Right kidney (tissue), 1 donor: Measurements from ENCODE around the gene MUC13.

Experiments
- DNase-seq: peaks from one replicate; pipeline ENCODE4 v3.0.0-alpha.2; 2016

Gene MUC13

GRCh38 chr3:124950026-124950425 lies 15.5 kb upstream of the MUC13 start:
- no peak for DNase-seq

- no peak for DNase-seq
Measured at GRCh38 chr3:124942613-124943012, 8.1 kb upstream of the MUC13 start.

DNA sequence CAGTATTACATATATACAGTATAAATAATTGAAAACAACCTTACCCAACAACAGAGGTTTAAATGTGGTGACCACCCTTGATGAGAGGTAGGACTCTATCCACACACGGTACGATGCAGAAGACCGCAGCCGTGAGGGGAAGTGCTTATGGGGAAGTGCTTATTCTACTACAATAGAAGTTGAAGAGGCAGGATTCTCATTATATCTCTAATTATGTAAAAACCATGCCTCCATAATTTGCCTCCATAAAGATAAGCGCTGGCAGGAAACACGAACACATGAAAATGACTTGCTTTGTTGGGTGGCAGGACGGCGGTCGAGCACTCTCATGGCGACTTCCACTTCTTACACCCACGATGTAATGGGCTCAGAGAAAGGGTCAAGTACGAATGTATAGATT lies 7.2 kb upstream of the MUC13 start:
- DNase-seq: no peak

- DNase-seq: no peak
Measured at GRCh38 chr3:124939661-124940060, 5.1 kb upstream of the MUC13 start.

- DNase-seq: no peak
Measured at GRCh38 chr3:124938896-124939295, 4.3 kb upstream of the MUC13 start.

DNA sequence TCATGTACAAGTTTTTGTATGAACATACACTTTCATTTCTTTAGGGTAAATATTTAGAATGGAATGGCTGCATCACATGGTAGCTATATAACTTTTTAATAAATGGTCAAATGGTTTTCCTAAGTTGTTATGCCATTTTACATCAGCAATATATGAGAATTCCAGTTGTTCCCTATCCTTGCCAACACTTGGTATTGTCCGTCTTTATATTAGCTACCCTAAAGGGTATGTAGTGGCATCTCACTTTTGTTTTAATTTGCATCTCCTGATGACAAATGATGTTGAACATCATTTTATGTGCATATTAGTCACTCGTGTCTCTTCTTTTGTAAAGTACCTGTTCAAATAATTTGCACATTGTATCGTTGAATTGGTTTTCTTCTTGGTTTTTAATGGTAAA lies 2.5 kb upstream of the MUC13 start:
- no peak for DNase-seq

GRCh38 chr3:124935794-124936542 lies 1.4 kb upstream of the MUC13 start:
- DNase-seq: no peak

DNA sequence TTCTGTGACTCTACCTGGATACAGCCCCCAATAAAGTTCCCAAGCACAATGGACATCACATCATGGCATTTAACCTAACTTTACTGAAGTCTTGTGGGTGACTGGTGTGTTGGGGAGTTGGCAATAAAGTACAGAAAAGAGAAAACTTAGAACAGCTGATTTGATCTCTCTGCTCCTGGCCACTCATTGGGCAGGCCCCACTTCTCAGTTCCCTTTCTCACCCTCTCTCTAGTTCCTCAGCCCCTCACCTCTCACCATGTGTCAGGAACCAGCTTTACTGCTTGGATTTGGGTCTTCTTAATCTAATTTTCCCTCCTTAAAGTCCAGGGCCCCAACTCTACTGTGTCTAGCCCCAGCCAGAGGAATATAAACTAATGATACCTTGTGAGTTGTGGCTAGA lies 713 bp upstream of the MUC13 start:
- DNase-seq: no peak

DNA sequence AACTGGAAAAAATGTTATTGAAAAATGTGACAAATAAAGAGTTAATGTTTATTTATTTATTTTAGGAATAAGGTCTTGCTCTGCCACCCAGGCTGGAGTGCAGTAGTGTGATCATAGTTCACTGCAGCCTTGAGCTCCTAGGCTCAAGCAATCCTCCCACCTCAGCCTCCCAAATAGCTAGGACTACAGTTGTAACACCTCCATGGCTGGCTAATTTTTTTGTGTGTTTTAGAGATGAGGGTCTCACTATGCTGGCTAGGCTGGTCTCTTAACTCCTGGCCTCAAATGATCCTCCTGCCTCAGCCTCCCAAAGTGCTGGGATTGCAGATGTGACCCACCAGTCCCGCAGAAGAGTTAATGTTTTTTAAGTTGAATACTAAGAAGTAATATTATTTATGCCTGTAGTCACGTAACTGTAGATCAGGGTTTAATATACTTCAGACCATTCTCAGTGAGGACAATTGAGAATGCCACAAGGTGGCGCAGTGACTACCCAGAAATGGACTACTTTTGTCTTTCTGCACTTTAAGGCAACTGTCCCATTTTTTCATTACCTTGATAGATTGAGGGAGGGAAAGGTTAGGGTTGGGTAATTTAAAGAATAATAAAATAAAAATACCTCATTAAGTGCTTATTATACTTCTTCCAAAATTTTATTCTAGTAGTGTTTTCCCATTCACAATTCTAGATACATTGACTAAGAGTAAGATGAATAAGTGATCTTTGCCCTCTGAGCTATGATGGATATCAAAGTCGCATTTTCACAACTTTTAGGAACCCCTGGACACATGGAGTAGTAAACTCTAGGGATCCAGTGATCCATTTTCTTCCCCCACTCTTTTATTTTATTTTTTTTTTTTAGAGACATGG lies 6.0 kb downstream of the MUC13 start:
- DNase-seq: peak; percentile 11

DNA sequence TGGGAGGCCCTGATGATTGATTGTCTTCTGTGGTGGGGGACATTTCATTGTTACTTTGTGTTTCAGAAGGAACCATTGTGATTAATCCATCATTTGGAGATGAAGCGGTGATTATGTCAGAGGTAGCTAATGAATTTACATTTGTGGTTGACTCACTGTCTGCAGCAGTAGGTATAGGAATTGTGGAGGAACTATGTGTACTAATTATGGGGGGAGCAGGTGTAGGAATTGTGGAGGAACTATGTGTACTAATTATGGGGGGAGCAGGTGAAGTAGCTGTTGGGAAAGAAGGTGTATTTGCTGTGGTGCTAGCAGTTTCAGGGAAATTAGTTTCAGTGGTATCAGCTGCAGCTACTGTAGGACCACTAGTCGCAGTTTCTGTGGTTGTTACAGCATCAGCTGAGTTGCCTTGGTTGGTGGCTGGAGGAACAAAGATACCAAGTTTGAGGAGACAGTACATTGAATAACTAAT lies 6.9 kb downstream of the MUC13 start:
- no peak for DNase-seq

- no peak for DNase-seq
Measured at GRCh38 chr3:124926426-124927101, 8.0 kb downstream of the MUC13 start.

DNA sequence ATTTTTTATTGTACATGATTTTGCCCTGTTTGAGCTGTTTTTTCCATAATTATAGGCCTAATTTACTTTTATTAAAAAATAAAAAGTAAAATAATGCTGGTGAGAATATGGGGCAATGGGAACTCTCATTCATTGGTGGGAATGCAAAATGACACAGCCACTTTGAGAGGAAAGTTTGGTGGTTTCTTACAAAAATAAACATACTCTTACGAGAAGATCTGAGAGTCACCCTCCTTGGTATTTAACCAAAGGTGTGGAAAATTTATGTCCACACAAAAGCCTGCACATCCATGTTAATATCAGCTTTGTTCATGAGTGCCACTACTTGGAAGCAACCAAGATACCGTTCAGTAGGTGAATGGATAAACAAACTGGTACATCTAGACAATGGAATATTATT lies 9.8 kb downstream of the MUC13 start:
- DNase-seq: no peak

DNA sequence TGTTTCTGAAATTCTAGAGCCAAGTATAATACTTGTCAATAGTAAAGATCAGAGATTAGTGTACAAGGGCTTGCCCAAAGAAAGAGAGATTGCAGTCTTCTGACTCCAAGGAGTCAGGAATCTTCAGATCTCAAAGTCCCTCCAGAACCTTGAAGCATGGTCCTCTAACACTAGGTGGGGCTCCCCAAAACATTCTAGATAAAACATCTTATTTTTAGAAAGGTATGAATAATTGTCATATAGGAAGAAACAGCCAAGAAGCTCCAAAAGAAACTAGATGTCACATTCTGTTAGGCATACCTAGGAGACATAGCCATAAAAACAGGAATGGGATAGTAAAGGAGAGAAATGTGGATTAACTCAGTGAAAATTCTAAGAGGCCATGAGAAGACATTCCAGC lies 10.7 kb downstream of the MUC13 start:
- no peak for DNase-seq

DNA sequence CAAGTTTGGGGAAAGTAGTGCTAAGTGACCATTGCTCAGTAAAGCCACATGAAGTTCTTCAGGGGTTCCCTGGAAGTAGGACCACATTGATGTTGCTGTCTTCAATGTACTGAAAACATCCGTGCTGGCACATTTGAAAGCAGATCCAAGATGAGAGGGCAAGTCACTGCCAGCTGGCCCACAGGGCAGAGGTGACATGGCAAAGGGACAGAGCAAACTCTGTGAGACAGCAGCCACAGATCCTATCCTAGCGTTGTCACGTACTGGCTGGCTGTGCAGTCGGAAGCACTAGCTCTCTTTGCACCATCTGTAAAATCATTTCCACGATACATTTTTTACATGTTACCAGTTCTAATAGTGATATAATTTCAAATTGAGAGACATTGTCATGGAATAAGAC lies 13.8 kb downstream of the MUC13 start:
- no peak for DNase-seq

DNA sequence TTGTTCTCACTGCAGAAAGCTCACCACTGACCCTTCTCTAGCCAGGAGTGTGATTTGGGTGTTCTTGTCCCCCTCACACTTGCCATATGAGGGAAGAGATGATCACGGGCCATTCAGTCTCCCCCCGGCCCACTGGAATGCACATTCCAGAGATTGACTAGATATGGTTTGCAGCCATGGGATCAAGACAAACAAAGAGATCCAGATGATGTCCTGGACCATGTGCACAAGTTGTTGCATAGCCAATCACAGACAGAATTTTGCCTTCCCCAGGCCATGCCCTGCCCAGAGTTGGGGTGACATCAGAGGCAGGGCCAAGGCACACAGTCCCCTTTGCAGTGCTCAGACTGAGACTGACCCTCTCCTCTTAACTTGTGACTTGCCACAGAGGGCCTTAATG lies 14.8 kb downstream of the MUC13 start:
- no peak for DNase-seq

GRCh38 chr3:124918524-124918923 lies 16.0 kb downstream of the MUC13 start:
- DNase-seq: no peak

GRCh38 chr3:124916837-124917409 lies 17.6 kb downstream of the MUC13 start:
- DNase-seq: no peak

GRCh38 chr3:124915254-124915653 lies 19.3 kb downstream of the MUC13 start:
- no peak for DNase-seq

- no peak for DNase-seq
Measured at GRCh38 chr3:124907957-124908356, 26.6 kb downstream of the MUC13 start.

DNA sequence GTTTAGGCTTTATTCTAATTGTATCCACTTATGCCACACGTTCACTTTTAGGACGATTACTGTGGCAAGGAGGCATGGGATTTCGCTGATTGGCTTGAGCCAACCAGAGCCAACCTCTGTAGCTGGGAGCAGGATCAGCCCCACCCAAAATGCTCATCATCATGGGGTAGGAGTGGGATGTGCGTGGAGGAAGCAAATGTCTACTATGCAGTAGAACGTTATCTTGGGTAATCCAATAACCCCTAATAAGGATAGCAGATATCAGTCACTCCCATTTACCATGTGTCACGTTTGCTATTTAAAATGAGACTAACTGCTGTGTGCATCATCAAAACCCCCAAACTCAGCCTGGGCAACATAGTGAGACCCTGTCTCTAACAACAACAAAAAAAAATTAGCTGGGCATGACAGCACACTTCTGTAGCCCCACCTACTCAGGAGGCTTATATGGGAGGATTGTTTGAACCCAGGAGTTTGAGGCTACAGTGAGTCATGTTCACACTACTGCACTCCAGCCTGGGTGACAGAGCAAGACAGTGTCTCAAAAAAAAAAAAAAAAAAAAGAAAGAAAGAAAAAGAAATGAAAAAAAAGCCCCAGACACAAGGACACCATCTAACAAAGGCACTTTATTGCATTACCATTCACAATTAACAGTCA lies 29.6 kb downstream of the MUC13 start:
- no peak for DNase-seq

DNA sequence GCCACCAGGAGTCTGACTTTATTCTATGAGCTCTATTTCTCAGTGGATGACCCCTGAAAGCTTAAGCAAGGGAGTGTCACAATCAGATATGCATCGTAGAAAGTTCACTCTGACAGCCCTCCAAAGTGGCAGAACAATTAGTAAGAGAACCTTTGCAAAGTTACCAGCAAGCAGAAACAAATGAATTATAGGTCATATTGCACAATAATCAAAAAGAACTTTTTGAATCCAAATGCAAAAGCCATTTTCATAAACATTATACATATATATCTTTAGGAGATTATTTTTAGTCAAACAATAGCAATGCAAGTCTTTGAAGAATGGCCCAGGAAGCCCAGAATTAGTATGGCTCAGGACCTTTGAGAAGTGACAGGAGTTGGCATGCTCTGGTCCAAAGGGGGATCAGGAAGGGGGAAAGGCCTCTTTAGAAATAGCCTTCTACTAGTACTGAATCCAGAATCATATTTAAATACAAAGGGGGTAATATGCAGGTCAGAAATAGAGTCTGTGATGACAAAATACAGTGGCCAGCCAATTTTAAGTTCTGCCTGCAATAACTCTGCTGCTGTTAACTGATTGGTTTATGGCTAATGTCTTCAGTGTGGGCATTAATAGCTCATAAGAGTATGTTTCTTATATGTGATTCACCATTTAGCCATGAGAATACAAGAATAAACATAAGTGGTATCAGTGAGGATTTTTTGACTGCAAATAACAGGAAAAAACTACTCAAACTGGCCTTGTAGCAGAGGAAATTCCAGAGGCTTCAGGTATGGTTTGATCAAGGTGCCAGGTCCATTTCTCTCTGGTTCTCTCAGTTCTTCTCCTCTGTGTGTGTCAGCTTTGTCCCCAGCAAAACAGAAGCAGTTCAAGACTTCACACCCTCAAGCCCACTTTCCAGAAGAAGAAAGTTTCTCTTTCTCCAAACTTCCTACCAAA lies 30.4 kb downstream of the MUC13 start:
- no peak for DNase-seq
